GM19397 (cell line): ENCODE measurements around the gene ALG14.
"Not testable (repeated sequence)": the region's sequence is repeated elsewhere in the genome, so short reads cannot be mapped to it uniquely, and the experiment has no call there.

Experiments used
- ATAC-seq: cut with Tn5 transposase; IDR thresholded peaks from one replicate; pipeline ENCODE4 v1.9.1; 2021; ENCODE audit warnings: mild to moderate bottlenecking, moderate library complexity; ENCODE audit not compliant: unreplicated experiment

Gene ALG14

DNA sequence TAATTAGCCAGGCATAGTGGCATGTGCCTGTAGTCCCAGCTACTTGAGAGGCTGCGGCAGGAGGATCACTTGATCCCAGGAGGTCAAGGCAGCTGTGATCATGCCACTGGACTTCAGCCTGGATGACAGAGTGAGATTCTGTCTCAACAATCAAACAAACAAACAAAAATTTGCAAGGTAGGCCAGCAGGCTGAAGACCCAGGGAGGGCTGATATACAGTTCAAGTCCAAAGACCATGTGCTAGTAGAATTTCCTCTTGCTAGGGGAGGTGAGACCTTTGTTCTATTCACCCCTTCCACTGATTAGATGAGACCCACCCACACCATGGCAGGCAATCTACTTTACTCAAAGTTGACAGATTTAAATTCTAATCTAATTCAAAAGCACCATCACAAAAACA, 114.7 kb downstream of the ALG14 start:
- ATAC-seq = no peak

DNA sequence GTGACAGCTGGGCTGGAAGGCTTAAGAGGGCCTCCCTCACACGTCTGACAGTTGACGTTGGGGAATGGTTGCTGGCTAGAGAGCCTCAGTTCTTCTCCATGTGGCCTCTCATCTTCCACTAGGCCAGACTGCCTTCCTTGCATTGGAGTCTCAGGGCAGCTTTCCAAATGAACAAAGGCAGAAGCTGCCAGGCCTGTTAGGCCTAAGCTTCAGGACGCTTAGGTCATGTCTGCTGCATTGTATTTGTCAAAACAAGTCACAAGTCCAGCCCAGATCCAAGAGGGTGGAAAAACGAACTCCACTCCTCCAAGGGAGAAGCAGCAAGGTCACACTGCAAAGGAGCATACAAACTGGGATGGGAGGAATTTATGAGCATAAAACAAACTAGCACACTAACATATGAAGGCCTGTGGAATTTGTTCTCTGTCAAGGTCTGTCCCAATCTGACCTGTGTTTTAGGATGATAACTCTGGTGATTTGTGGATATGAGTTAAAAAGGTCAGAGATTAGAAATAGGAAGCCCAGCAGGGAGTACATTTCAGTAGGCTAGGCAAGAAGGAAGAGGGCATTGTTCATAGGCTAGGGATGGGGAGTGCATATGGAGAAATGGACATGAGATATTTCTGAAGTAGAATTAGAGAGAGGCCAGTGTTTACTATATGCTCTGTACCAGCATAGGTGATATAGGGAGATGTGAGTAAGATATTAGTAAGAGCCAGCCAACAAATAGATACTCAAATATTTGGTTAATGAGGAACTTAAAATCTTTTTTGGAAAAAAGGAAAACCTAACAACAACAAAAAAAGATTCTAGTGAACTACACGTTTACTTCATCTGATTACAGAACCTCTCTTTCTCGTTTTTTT, 116.8 kb downstream of the ALG14 start:
- ATAC-seq = no peak

DNA sequence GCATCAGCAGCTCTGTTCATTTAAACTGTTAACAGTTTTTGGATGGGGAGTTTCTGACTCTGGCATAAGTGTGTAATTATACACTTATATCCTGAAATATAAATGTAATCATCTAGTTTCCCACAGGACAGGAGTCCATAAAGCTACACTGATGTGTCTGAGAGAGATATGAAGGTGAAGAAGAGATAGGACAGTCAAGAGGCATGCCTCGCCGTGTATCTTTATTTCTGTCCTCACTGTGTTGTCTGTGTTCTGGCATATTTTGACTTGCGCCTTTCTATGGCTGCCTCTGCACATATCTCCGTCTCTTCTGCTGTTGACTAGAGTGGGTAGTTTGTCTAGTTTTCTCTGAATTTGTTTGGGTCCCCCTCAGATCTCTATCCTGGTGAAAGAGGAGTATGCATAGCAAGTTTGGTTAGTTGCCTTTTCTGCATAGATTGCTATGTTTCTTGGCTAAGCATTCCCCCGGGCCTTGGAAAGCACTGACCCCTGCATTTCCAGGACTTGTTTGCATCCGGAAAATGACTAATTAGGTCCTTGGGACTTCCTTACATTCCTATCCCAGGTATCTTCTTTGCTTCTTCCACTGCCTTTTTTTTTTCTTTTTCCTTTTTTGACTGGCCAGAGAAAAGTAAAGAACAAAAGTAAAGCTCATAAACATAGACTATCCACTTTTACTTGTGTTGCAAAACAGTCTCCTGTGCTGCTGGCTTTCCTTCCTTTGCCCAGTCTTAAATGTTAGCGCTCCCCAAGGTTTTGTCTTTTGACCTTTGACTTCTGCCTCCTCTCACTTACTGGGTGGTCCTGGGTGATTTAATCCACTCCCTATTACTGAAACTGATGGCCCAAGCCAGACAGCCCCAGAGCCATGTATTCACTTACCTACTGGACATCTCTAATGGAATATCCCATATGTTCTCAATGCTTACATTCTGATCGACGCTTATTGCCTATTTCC, 118.2 kb downstream of the ALG14 start:
- ATAC-seq = no peak

DNA sequence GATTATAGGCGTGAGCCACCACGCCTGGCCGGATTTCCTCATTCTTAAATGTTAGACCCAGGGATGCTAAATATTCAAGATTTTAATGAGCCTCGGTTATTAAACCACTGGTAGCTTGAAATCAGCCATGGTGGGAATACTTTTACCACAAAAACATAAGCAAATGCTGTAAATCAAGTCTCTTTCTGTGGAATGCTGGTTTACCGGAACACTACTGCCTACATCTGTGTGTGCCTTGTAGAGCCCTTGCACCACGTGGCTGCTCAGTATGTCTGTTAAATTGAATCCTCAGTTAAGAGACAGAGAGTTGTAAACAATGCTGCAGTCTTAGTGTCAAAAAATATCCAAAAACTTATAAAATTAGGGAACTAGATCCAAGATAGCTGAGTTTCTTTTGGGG, 119.0 kb downstream of the ALG14 start:
- no peak for ATAC-seq

DNA sequence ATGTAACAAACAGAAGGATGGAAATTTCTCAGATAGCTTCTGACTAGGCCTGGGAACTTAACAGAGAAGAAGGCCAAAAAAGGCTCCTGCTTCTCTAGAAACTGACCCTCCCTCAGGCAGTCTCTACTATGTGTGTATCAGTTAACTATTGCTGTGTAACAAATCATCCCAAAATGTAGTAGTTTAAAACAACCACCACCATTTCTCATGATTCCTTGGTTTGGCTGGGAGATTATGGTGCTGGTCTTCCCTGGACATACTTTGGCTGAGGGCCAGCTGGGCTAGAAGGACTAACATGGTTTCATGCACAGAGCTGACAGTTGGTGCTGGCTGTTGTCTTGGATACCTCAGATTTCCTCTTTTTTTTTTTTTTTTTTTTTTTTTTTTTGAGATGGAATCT, 119.6 kb downstream of the ALG14 start:
- no peak for ATAC-seq

DNA sequence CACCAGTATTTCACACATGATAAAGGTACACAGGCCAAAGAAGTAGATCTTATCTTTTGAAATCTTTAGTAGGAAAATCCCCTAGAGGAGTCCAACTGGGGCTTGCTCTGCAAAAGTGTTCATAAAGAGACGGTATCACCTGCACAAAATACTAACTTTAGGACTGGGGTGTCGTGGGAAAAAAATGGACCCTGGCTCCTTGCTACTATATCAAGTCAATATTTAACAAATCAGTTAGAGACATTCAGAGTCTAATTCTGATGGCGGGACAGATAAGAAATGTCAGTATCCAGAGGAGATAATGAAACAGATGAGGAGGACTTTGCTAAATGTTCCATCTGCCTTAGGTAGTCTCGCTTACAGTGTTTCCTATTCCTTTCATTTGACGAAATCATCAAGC, 120.2 kb downstream of the ALG14 start:
- no peak for ATAC-seq

DNA sequence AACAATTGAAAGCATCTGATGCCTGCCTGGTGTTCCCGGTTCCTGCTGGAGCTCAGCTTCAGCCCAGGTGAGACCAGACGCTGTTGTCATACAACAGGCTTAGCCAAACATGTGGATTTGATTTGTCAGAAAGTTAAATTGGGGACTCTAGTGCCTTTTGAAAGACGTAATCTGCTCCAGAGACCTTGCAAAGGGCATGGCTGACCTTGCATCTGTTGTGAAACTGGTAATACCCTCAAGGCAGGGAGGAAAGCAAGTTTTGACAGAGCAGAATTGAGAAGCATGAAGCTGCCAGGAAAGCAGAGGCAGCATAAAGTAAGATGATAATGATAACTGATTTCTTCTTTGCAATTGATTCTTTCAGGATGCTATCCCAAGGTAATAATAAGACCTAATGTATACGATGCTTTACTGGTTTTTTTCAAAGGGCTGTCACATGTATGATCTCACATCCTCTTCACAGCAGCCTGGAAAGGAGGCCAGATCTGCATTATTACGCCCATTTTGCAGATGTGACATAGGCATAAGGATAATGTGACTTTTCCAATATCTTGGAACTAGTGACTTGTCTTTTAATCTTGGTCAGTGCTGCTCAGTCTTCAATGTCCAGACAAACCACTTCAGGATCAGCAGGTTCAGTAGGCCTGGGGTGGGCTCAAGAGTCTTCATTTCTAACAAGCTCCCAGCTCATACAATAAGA, 121.1 kb downstream of the ALG14 start:
- no peak for ATAC-seq

DNA sequence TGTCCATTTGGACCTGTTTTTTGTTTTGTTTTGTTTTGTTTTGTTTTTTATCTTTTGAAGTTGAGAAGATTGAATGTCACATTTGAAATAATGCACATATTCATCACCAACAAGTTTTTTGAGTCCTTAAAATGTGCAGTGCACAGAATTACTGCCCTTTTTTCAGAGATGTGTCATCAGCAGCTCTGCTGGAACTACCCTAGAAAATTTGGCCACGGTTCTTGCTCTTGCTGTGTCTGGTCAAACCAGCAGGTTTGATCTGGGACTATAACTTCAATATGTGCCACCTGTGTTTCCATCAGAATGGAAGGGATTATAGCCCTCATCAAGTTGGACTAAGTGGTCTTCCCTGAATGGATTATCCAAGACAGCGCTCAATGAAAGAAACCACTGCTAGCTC, 121.7 kb downstream of the ALG14 start:
- no peak for ATAC-seq

DNA sequence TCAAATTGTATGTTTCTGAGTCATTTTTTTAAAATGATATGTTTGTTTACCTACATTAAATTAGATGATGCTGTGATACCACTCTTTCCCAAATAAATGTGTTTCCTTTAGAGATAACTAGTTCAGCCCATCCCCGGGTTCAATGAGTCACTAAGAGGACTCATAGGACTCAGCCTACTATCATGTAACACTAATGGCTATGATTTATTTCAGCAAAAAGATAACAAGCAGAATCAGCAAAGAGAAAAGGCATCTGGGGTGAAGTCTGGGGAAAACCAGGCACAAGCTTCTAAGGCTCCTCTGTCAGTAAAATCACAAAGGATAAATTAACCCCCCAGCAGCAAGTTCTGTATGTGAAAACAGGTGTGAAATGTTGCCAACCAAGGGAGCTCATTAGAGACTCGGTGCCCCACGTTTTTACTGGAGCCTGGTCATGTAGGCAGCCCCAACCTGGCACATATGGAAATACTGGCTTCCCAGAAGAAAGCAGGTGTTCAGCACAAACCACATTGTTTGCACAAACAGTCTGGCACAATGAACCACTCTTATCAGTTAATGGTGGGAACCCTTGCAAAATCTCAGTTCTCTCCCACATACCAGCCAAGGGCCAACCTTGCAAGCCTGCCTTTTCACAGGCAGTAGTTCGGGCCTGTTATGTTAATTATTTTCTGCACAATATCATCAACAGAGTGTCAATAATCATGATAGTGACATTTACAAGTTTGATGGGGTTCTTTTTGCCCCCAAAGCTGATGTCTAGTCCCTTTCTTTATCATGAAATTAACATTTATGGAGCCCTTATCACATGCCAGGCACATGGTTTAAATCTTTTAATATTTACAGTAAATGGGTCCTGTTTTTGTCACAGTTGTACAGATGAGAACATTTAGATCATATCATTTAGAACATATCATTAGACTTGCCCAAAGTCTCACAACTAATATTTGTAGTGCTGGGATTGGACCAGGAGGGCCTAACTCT, 122.8 kb downstream of the ALG14 start:
- ATAC-seq = no peak

DNA sequence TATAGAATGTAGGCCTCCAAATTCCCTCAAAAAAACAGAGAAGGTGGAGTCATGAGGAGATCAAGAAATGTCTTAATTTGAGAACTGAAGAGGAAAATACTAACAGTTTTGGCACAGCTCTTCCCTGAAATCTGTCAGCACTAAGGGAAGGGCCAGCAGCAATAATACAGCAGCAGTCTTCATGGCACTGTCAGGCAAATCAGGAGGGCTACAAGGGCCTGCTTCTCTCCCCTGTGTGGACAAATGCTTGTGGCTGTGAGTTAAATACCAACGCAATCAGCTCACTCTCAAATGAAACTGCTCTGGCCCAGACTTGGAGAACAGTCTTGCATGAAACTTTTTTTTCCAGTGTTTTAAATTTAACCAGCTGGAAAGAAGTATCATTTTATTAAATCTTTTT, 125.3 kb downstream of the ALG14 start:
- ATAC-seq = no peak

DNA sequence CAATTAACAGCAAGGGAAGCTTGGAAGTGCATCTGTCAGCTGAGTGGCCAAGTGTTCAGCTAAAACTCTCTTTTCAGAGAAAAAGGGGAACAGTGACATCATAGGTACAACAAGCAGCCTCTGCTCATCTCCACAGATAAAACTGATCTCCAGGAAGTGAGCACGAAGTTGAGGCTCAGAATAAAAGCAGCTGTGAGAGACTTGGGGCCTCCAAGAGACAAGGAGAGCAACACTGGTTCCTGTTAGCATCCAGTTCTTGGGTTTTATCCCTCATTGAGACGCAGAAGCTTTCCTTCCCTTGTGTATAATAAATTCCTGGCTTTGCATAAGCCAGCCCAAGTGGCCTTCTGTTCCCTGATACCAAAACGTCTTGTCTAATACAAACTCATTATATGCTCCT, 125.9 kb downstream of the ALG14 start:
- ATAC-seq = no peak

DNA sequence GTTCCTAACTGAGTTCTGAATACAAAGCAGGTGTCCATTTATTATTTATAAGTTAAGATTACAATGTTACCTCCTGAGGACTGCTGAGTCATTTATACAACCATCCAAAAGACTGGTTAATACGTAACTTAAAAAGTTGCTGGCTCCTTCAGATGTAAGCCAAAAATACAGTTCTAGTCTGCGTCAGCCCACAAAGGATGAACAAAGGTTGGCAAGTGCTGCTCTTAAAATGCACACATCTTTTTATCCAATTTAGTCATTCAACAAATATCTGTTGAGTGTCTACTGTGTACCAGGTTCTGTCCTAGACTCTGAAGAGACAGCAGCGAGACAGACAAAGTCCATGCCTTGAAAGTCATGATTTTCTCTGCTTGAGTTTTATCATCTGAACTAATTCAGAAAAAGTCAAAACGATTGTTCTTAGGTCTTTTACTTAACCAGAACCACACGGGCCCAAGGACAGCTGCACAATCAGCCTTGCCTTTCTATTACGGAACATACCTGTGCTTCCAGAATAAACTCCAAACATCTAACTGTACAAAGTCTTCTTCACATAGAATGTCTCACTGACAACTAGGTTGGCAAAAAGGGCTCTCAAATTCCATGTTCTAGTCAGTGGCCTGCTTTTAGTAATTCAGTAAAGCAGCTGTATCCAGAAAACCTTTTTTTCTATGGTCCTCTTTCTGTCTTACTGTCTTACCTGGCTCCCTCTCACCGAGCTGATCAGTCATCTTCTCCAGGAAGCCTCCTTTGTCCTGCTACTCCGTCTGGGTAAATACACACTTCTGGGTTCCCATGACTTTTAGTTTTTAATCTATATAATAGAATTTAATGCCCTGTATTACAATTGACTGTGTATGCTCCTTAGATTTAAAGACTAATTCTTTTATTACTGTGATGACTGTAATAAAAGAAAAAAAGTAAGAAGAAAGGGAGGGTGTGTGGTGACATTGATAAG, 130.3 kb downstream of the ALG14 start:
- ATAC-seq = no peak

DNA sequence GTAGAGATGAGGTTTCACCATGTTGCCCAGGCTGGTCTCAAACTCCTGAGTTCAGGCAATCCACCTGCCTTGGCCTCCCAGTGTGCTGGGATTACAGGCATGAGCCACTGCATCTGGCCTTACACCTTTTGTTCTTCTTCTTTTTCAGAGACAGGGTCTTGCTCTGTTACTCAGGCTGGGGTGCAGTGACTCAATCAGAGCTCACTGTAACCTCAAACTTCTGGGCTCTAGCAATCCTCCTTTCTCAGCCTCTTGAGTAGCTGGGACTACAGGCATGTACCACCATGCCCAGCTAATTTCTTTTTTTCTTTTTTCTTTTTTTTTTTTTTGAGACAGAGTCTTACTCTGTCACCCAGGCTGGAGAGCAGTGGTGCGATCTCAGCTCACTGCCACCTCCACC, 131.3 kb downstream of the ALG14 start:
- ATAC-seq = not testable (repeated sequence)

DNA sequence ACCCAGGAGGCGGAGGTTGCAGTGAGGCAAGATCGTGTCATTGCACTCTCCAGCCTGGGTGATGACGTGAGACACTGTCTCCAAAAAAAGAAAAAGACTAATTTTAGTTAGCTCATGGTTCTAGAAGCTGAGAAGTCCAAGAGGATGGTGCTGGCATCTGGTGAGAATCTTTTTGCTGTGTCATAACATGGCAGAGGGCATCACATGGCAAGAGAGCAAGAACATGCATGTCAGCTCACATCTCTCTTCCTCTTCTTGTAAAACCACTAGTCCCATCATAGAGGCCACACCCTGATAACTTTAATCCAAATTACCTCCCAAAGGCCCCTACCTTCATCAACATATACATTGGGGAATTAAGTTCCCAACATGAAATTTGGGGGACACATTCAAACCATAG, 132.0 kb downstream of the ALG14 start:
- no peak for ATAC-seq

DNA sequence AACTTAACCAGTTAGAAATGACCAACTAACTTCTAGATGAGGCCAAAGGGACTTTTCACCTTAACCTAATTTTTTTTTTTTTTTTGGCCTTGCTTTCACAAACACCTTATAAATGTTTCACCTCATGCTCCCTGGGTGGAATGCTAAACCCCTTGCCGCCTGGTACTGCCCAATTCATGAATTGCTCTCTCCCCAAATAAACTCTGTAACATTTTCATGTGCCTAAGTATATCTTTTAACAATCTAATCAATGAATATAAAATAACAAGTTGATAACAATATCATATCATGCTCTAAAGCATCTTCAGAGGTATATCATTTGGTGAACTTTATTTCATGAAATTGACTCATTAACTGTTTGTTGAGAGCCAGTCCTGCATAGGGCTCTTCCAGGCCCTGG, 134.9 kb downstream of the ALG14 start:
- ATAC-seq = no peak

DNA sequence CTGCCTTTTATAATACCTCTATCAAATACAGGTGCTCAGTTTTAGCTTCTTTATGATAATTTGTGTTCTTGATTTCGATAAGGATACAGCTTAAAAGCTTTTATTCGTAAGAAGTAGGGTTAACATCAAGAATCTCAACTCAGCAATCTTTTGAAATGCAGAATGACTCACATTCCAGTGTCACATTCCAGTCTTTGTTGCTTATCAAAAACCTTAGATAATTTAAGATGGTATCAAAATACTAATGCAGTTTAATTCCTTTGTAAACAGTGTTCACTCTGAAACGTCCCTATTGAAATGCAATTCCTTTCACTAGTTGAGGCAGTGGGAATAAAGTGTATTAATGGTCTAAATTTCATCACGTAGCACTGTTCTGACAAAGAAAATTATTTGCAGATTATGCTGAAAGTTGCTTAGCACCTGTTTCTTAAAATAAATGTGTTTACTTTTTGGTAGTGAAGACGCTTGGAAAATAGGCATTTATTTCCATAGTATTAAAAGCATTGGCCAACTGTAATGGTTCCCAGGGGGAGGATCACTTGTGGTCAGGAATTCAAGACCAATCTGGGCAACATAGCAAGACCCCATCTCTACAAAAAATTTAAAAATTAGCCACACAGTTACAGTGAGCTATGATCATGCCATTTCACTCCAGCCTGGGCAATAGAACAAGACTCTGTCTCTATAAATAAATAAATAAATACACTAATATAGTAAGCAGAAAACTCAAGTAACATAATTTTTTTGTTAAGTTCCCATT, 135.7 kb downstream of the ALG14 start:
- no peak for ATAC-seq

DNA sequence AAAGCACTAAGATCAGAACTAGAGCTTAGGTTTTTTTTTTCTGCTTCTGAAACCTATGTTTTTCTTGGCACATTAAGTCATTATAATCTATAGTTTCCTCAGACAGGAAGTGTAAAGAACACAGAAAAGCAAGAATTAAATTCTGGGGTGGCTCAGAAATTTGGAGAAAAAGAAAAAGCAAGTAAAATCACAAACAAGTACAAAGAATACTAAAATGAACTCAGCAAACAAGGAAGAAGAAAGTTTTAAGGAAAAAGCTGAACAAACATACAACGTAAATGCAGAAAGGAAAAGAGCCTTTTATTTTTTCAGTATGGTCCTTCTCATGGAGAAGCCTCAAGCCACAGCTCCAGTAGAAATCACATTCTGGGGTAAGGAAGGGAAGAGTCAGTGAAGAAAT, 137.3 kb downstream of the ALG14 start:
- ATAC-seq = no peak

DNA sequence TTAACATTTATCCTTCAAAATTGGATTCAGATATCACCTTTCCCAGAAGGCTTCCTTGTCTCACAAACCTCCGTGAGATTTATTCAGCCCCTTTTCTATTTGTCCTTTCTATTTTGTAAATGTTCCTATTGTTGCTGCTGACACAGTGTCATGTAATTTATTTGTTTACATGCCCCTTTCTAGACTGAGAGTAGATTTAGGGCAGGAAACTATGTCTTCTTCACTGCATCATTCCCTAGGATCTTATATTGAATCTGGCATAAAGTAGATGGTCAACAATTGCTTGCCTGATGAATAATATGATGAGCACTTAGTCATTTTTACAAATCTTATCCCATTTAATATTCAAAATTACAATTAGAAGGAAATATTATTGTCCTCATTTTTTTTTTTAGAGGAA, 137.7 kb downstream of the ALG14 start:
- no peak for ATAC-seq
